Upper lobe of left lung (tissue), 4 donors: ENCODE data around the gene RPS6KL1.

ENCODE experiments used
- EP300 ChIP-seq, 4 donors: sonication (generic); formaldehyde crosslinking; IDR thresholded peaks; one replicate each; pipeline ENCODE4 v1.5.1; 2017; ENCODE audit warnings: antibody characterized with exemption in 4 of 4, control low read depth in 2 of 4
- POLR2A ChIP-seq, 4 donors: fragments of 450-650 bp; IDR thresholded peaks; one replicate each; pipeline ENCODE4 v1.5.1; 2016 to 2017; ENCODE audit warnings: antibody characterized with exemption in 4 of 4, mild to moderate bottlenecking in 2 of 4
- POLR2AphosphoS5 ChIP-seq, 2 donors: sonication (generic); formaldehyde crosslinking; IDR thresholded peaks; one replicate each; pipeline ENCODE4 v1.5.1; 2017; ENCODE audit warnings: antibody characterized with exemption in 2 of 2
- TF ChIP-seq, protein P1 (sequence below), 6 experiments: fragments of 450-650 bp in 4 of 6; fragments of 200-600 bp in 2 of 6; sonication (generic) in 2 of 6; IDR thresholded peaks; one replicate each; pipeline ENCODE4 v1.5.1; 2016 to 2019; ENCODE audit warnings: antibody characterized with exemption in 6 of 6

DNA sequence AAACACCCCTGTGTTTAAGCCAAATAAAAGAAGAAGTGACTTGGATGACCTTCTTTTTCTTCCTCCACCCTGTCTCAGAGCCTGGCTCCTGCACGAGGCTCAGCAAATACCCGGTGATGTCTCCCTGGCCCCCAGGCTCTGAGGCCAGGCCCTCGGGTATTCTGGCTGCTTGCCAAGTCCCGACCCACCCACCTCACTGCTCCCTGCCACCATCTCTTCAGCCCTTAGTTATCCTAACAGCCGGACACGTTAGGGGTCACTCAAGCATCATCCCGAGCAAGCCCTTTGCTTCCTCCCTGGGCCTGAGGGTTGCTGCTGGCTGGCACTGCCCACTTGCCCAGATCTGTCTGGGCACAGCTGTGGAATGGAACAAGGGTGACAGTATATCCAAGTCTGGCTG lies 7.2 kb downstream of the RPS6KL1 start:
- TF ChIP-seq POLR2A (IDR thresholded peaks at IDR 0.05) (no peak), POLR2AphosphoS5 (IDR thresholded peaks at IDR 0.05) (no peak), EP300 (IDR thresholded peaks at IDR 0.05) (no peak)
- TF ChIP-seq, protein P1, sequence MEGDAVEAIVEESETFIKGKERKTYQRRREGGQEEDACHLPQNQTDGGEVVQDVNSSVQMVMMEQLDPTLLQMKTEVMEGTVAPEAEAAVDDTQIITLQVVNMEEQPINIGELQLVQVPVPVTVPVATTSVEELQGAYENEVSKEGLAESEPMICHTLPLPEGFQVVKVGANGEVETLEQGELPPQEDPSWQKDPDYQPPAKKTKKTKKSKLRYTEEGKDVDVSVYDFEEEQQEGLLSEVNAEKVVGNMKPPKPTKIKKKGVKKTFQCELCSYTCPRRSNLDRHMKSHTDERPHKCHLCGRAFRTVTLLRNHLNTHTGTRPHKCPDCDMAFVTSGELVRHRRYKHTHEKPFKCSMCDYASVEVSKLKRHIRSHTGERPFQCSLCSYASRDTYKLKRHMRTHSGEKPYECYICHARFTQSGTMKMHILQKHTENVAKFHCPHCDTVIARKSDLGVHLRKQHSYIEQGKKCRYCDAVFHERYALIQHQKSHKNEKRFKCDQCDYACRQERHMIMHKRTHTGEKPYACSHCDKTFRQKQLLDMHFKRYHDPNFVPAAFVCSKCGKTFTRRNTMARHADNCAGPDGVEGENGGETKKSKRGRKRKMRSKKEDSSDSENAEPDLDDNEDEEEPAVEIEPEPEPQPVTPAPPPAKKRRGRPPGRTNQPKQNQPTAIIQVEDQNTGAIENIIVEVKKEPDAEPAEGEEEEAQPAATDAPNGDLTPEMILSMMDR (IDR thresholded peaks at IDR 0.05), result no peak
